HepG2 (cell line): ENCODE data around the gene SLC25A27. TPM values are rescaled to one million over a fixed set of nuclear protein-coding genes. Genes with fewer than 3 reads are reported as not detected.

ENCODE experiments used
- ATAC-seq: fragments of 200-7000 bp; cut with Tn5 transposase; 3 replicates; pipeline ENCODE4 v1.9.1; 2020; ENCODE audit warnings: mild to moderate bottlenecking, moderate library complexity
- BruUV-seq: library from RNA; stranded (reverse); fragments of 400-500 nt; replicated peaks from 2 replicates; lab custom pipeline; 2021; lab: Mats Ljungman, UMichigan
- CTCF ChIA-PET: fragments of 300-600 bp; formaldehyde crosslinking; extraction: SDS; loops from one replicate; lab custom pipeline; 2021; ENCODE audit warnings: low total read pairs, inconsistent platforms, low intra/inter-chr PET ratio; lab: Yijun Ruan, JAX
- POLR2A ChIA-PET: fragments of 350-600 bp; sonication (Branson Sonifier 250); formaldehyde crosslinking; loops from one replicate; lab custom pipeline; 2020; ENCODE audit warnings: antibody characterized with exemption, inconsistent platforms; lab: Yijun Ruan, JAX
- DNase-seq: peaks from one replicate; pipeline ENCODE4 v3.0.0-alpha.2; 2015; ENCODE audit warnings: low spot score
- FAIRE-seq: peaks from 3 replicates; lab custom pipeline; 2011; peaks lifted over from hg19 to GRCh38; lab: Jason Lieb, UNC
- H2AFZ ChIP-seq: one replicate; pipeline ENCODE4 v1.6.1; 2011; ENCODE audit warnings: low read length, inconsistent platforms
- H3K27ac ChIP-seq: fragments of 300-600 bp; 3 replicates; pipeline ENCODE4 v1.8.0; 2011; ENCODE audit warnings: mixed run types, mild to moderate bottlenecking, mixed read lengths, low read length, inconsistent platforms; ENCODE audit not compliant: insufficient read depth; ENCODE audit errors: extremely low read length
- H3K27me3 ChIP-seq, 2 experiments: fragments of 200-600 bp in 1 of 2; 2 replicates in 1 of 2; 3 replicates in 1 of 2; pipeline versions ENCODE4 v1.6.0 to v1.8.0; 2011; ENCODE audit warnings: low read length in 2 of 2, mild to moderate bottlenecking in 2 of 2, moderate library complexity in 2 of 2, inconsistent platforms in 1 of 2; ENCODE audit not compliant: insufficient read depth in 2 of 2, control insufficient read depth in 1 of 2
- H3K36me3 ChIP-seq, 2 experiments: fragments of 200-600 bp in 1 of 2; replicated peaks in 1 of 2; 2 replicates in 1 of 2; 3 replicates in 1 of 2; pipeline versions ENCODE4 v1.5.1 to v1.8.0; 2011; ENCODE audit warnings: low read length in 2 of 2, inconsistent platforms in 1 of 2; ENCODE audit not compliant: insufficient read depth in 2 of 2, control insufficient read depth in 1 of 2
- H3K4me1 ChIP-seq: 2 replicates; pipeline ENCODE4 v1.5.1; 2012; ENCODE audit warnings: low read length, inconsistent platforms; ENCODE audit not compliant: insufficient read depth
- H3K4me2 ChIP-seq: 2 replicates; pipeline ENCODE4 v1.6.0; 2011; ENCODE audit warnings: low read depth, low read length, inconsistent platforms
- H3K4me3 ChIP-seq, 3 experiments: fragments of 200-600 bp in 1 of 3; sonication (generic), shearing (Covaris generic) in 1 of 3; replicated peaks in 1 of 3; 2 replicates each; pipeline ENCODE4 v1.5.1; 2011 to 2016; ENCODE audit warnings: low read length in 3 of 3, inconsistent platforms in 2 of 3, low read depth in 2 of 3, mild to moderate bottlenecking in 2 of 3, control low read depth in 1 of 3, mixed read lengths in 1 of 3; ENCODE audit not compliant: insufficient read depth in 1 of 3
- H3K79me2 ChIP-seq: one replicate; pipeline ENCODE4 v1.6.1; 2011; ENCODE audit warnings: low read length, inconsistent platforms; ENCODE audit not compliant: insufficient read depth
- H3K9ac ChIP-seq: 2 replicates; pipeline ENCODE4 v1.6.0; 2011; ENCODE audit warnings: mild to moderate bottlenecking, low read depth, low read length, inconsistent platforms; ENCODE audit not compliant: insufficient read depth
- H3K9me3 ChIP-seq: 2 replicates; pipeline ENCODE4 v1.5.1; 2012; ENCODE audit warnings: mild to moderate bottlenecking, low read length
- H4K20me1 ChIP-seq: 2 replicates; pipeline ENCODE4 v1.6.0; 2011; ENCODE audit warnings: inconsistent platforms, mild to moderate bottlenecking, low read length, moderate library complexity; ENCODE audit not compliant: insufficient read depth
- GMEB1 ChIP-seq: sonication (generic); formaldehyde crosslinking; IDR thresholded peaks from 2 replicates; pipeline ENCODE4 v1.5.1; 2020; ENCODE audit warnings: missing genetic modification reagents, mild to moderate bottlenecking, borderline replicate concordance
- JARID2 ChIP-seq: sonication (generic); formaldehyde crosslinking; IDR thresholded peaks from 2 replicates; pipeline ENCODE4 v1.8.1; 2023; ENCODE audit warnings: missing genetic modification reagents, inconsistent platforms; ENCODE audit not compliant: insufficient replicate concordance
- KAT7 ChIP-seq: IDR thresholded peaks from 2 replicates; pipeline ENCODE4 v1.6.1; 2018; ENCODE audit warnings: borderline replicate concordance, missing compliant biosample characterization
- STAG1 ChIP-seq: sonication (generic); formaldehyde crosslinking; IDR thresholded peaks from 2 replicates; pipeline ENCODE4 v1.4.0; 2020; ENCODE audit warnings: missing genetic modification reagents
- ZFP82 ChIP-seq: sonication (generic); formaldehyde crosslinking; IDR thresholded peaks from 2 replicates; pipeline ENCODE4 v1.5.1; 2020; ENCODE audit warnings: mild to moderate bottlenecking, missing genetic modification reagents, borderline replicate concordance
- ZNF12 ChIP-seq: sonication (generic); formaldehyde crosslinking; IDR thresholded peaks from 2 replicates; pipeline ENCODE4 v1.5.0; 2020; ENCODE audit warnings: missing genetic modification reagents
- ZNF441 ChIP-seq: sonication (generic); formaldehyde crosslinking; IDR thresholded peaks from 2 replicates; pipeline ENCODE4 v1.7.0; 2021; ENCODE audit warnings: missing genetic modification reagents, borderline replicate concordance
- WGBS: methylation state at CpG from one replicate; pipeline ENCODE4 v1.1.6; 2017; ENCODE audit warnings: low lambda C conversion rate; 5-methylcytosine and 5-hydroxymethylcytosine counted together
- in situ Hi-C: cut with HindIII; loops from 2 replicates; pipeline ENCODE4 v1.10.0; 2017; ENCODE audit warnings: low pct_unique_long_range_greater_than_20kb; ENCODE audit not compliant: extremely low pct_ligation_motif_present
- intact Hi-C: fragments of 100-400 bp; cut with micrococcal nuclease; formaldehyde crosslinking; loops from one replicate; pipeline ENCODE4 v1.10.0; 2022; ENCODE audit not compliant: unreplicated experiment
- polyA plus RNA-seq, 8 experiments: library from polyadenylated mRNA; depleted of rRNA in 3 of 8; stranded (reverse) in 7 of 8; unstranded in 1 of 8; fragments of >200 nt; fragmentation: Illumina TruSeq in 4 of 8; extraction: Trizol in 4 of 8; gene quantifications; 2 replicates each; pipeline versions ENCODE4 v1.2.1 to v1.2.3, GENCODE V29; 2011 to 2016; ENCODE audit warnings: low read depth in 4 of 8, missing spikeins in 1 of 8, mixed read lengths in 1 of 8; ENCODE audit not compliant: insufficient read depth in 1 of 8
- total RNA-seq, 5 experiments: library from RNA; depleted of rRNA; stranded (reverse); fragments of >200 nt; fragmentation: Illumina TruSeq; extraction: Trizol; gene quantifications; 2 replicates each; pipeline ENCODE4 v1.2.3, GENCODE V29; 2016; ENCODE audit warnings: low read depth in 1 of 5
- TF ChIP-seq, protein P1 (sequence below): sonication (generic); formaldehyde crosslinking; IDR thresholded peaks from 2 replicates; pipeline ENCODE4 v1.8.1; 2023; ENCODE audit warnings: mild to moderate bottlenecking, inconsistent platforms, moderate library complexity, missing genetic modification reagents, borderline replicate concordance
- TF ChIP-seq, protein P2 (sequence below): sonication (generic); formaldehyde crosslinking; IDR thresholded peaks from 2 replicates; pipeline ENCODE4 v1.5.1; 2020; ENCODE audit warnings: missing genetic modification reagents, mild to moderate bottlenecking, borderline replicate concordance

The SLC25A27 gene
- total and polyA plus RNA-seq, 2 of the 13 experiments (the other 11 are each of a cell fraction or from before 2014, with no cell fraction given) = 0.46 to 1.3 TPM

DNA sequence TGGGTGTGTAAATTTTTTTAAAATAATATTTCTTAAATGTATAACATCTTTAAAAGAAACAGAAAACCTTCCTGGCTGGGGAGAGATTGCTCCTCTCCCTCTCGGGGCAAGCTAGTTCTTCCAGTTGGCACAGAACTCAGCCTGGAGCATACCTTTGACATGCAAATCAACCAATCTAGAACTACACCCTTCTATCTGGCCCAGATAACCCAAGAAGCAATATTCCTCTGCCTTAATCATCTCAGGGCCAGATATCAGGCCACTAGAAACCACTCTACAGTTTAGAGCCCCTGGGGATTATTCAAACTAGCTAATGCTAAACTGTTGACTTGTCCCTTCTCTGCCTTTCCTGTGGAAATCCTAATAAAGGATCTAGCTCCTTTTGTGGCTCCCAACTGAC, 34.0 kb upstream of the SLC25A27 start:
- POLR2A ChIA-PET = no interaction called here
- H3K4me3 ChIP-seq = no peak overlapping the region
- no TSS peak for BruUV-seq
- FAIRE-seq = no peak
- no peak for DNase-seq
- H3K79me2 ChIP-seq = no peaks in the 10 kb centered on the region
- H3K4me2 ChIP-seq = no peak overlapping the region
- H3K9ac ChIP-seq = no peak overlapping the region
- no peaks in the 10 kb centered on the region for H3K36me3 ChIP-seq
- H4K20me1 ChIP-seq = no peaks in the 10 kb centered on the region
- CTCF ChIA-PET = no interaction called here
- H3K4me1 ChIP-seq = no peaks in the 10 kb centered on the region
- in situ Hi-C loops = no loop called here
- no peak for ATAC-seq
- H3K9me3 ChIP-seq = no peaks in the 10 kb centered on the region
- no peak overlapping the region for H2AFZ ChIP-seq
- TF ChIP-seq JARID2 (CRISPR knock-in tag) = no peak
- TF ChIP-seq GMEB1 (CRISPR knock-in tag) = no peak
- intact Hi-C loops = no loop called here
- H3K27me3 ChIP-seq = no peaks in the 10 kb centered on the region
- H3K27ac ChIP-seq = no peak overlapping the region
- 44% methylated on average over 1 of the region's 1 CpG for WGBS

DNA sequence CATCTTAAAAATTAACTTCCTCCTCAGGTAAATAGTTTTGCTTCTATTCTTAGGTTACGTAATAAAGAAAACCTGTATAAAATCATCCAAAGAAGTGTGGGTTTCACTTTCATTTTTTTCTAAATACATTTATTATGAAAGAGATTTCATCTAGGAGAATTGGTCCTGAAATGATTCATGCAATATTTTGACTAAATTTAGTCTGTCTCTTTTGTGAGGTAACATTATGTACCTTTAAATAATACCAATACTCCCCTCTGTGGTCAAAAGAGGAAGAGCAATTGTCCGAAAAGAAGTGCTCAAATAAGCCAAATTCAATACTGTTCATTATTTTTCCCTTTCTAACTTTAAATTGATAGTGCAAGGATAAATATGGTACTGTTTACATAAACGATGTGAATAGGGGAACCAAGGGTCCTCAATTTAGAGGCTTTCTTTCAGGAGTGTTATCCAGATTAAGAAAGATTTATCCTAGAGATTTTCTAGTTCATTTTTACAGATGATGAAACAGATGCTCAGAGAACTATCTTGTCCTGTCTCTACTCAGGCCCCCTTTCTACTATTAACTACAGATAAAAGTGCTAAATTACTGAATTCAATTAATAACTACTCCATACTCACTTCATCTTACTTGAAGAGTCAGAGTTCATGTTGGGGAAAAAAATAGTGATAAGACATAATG, 26.4 kb upstream of the SLC25A27 start:
- no peak overlapping the region for H3K4me3 ChIP-seq
- no peak for TF ChIP-seq ZNF441
- TF ChIP-seq KAT7 (CRISPR knock-in tag) = no peak
- TF ChIP-seq STAG1 (CRISPR knock-in tag) = peak; percentile 67
- TF ChIP-seq, protein P1, sequence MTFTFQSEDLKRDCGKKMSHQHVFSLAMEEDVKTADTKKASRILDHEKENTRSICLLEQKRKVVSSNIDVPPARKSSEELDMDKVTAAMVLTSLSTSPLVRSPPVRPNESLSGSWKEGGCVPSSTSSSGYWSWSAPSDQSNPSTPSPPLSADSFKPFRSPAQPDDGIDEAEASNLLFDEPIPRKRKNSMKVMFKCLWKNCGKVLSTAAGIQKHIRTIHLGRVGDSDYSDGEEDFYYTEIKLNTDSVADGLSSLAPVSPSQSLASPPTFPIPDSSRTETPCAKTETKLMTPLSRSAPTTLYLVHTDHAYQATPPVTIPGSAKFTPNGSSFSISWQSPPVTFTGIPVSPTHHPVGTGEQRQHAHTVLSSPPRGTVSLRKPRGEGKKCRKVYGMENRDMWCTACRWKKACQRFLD (CRISPR knock-in tag) = no peak
- TF ChIP-seq, protein P2, sequence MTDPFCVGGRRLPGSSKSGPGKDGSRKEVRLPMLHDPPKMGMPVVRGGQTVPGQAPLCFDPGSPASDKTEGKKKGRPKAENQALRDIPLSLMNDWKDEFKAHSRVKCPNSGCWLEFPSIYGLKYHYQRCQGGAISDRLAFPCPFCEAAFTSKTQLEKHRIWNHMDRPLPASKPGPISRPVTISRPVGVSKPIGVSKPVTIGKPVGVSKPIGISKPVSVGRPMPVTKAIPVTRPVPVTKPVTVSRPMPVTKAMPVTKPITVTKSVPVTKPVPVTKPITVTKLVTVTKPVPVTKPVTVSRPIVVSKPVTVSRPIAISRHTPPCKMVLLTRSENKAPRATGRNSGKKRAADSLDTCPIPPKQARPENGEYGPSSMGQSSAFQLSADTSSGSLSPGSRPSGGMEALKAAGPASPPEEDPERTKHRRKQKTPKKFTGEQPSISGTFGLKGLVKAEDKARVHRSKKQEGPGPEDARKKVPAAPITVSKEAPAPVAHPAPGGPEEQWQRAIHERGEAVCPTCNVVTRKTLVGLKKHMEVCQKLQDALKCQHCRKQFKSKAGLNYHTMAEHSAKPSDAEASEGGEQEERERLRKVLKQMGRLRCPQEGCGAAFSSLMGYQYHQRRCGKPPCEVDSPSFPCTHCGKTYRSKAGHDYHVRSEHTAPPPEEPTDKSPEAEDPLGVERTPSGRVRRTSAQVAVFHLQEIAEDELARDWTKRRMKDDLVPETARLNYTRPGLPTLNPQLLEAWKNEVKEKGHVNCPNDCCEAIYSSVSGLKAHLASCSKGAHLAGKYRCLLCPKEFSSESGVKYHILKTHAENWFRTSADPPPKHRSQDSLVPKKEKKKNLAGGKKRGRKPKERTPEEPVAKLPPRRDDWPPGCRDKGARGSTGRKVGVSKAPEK (CRISPR knock-in tag) = no peak
- TF ChIP-seq ZFP82 (CRISPR knock-in tag) = no peak
- no peak for TF ChIP-seq ZNF12 (CRISPR knock-in tag)

More for the DNA sequence above, 26.4 kb upstream of the SLC25A27 start:
- in situ Hi-C loops (loop anchor here (10.0 kb wide), 1 partner anchor 532 kb away; no protein-coding TSS in a partner anchor), intact Hi-C loops (loop anchor here (1.0 kb wide), 5 partner anchors 207 to 696 kb away; no protein-coding TSS in a partner anchor)
- Histone ChIP-seq H3K79me2 (no peaks in the 10 kb centered on the region), H2AFZ (no peak overlapping the region), H3K9ac (no peak overlapping the region), H3K4me2 (no peak overlapping the region), H3K36me3 (no peaks in the 10 kb centered on the region), H3K27me3 (no peaks in the 10 kb centered on the region), H3K9me3 (no peaks in the 10 kb centered on the region), H4K20me1 (no peaks in the 10 kb centered on the region), H3K4me1 (no peaks in the 10 kb centered on the region), H3K27ac (no peak overlapping the region)
- peak; percentile 81 for FAIRE-seq
- WGBS = 32% methylated on average over 3 of the region's 3 CpGs
- ChIA-PET CTCF (interaction anchor here (1.9 to 3.5 kb wide), 2 partner anchors 206 to 536 kb away, joined by 8 to 26 read pairs; no protein-coding TSS in a partner anchor), POLR2A (no interaction called here)
- BruUV-seq = no TSS peak
- peak; percentile 58 for ATAC-seq
- DNase-seq = peak; percentile 33
